Gastroesophageal sphincter (tissue), 4 donors: Measurements from ENCODE around the gene BBOF1. TPM values are rescaled to one million over a fixed set of nuclear protein-coding genes. Genes with fewer than 3 reads are reported as not detected.
A peak's percentile ranks its signal among the peaks of the same experiment; 100 is the strongest.
"Not testable (repeated sequence)": the region's sequence is repeated elsewhere in the genome, so short reads cannot be mapped to it uniquely, and the experiment has no call there.

Source experiments
- ATAC-seq: fragments of 150-250 bp; one replicate; pipeline ENCODE4 v1.9.1; 2016; ENCODE audit warnings: mild to moderate bottlenecking, moderate library complexity
- H3K27ac ChIP-seq, 4 donors: fragments of 200-600 bp; sonication (generic) in 3 of 4; 1 replicate in 3 of 4; 2 replicates in 1 of 4; pipeline ENCODE4 v1.5.1; 2016 to 2019
- H3K27me3 ChIP-seq: fragments of 200-600 bp; sonication (generic); one replicate; pipeline ENCODE4 v1.5.1; 2019
- H3K36me3 ChIP-seq, 2 donors: fragments of 200-600 bp; sonication (generic); one replicate each; pipeline ENCODE4 v1.5.1; 2019; ENCODE audit warnings: control low read depth in 1 of 2
- H3K4me1 ChIP-seq, 3 donors: fragments of 200-600 bp; sonication (generic); 1 replicate in 2 of 3; 2 replicates in 1 of 3; pipeline ENCODE4 v1.5.1; 2016 to 2019; ENCODE audit warnings: control low read depth in 2 of 3
- H3K4me3 ChIP-seq, 2 donors: fragments of 200-600 bp; sonication (generic); one replicate each; pipeline ENCODE4 v1.5.1; 2019; ENCODE audit warnings: mild to moderate bottlenecking in 1 of 2, moderate library complexity in 1 of 2
- H3K9me3 ChIP-seq, 3 donors: fragments of 200-600 bp; sonication (generic); one replicate each; pipeline ENCODE4 v1.5.1; 2017 to 2019; ENCODE audit warnings: control low read depth in 2 of 3
- WGBS, 2 donors: methylation state at CpG; one replicate each; pipeline ENCODE4 v1.1.5; 2018; ENCODE audit warnings: low coverage in 1 of 2; 5-methylcytosine and 5-hydroxymethylcytosine counted together
- small RNA-seq, 4 donors: library from RNA; depleted of rRNA; stranded (forward); fragments of <200 nt; gene quantifications; one replicate each; pipeline ENCODE3, GENCODE V24; 2016
- total RNA-seq, 4 donors: library from RNA; depleted of rRNA; stranded (reverse); fragments of >200 nt; gene quantifications; one replicate each; pipeline ENCODE4 v1.1.0, GENCODE V29; 2016
- TF ChIP-seq, protein P1 (sequence below), 4 experiments: fragments of 200-600 bp in 2 of 4; fragments of 450-650 bp in 2 of 4; sonication (generic) in 1 of 4; IDR thresholded peaks; one replicate each; pipeline ENCODE4 v1.5.1; 2017 to 2019; ENCODE audit warnings: antibody characterized with exemption in 4 of 4, mild to moderate bottlenecking in 2 of 4, moderate library complexity in 2 of 4

BBOF1 gene
- total RNA-seq, 4 donors from 2014 or later: 7.3 to 12.4 (median 10.5) TPM

GRCh38 chr14:74111395-74112216, 92.5 kb downstream of the BBOF1 start:
- not testable (repeated sequence) for ATAC-seq, H3K9me3 ChIP-seq, H3K27me3 ChIP-seq, H3K27ac ChIP-seq, H3K4me1 ChIP-seq, H3K4me3 ChIP-seq
- WGBS, 2 donors: 87 to 92% methylated on average over 5 to 6 of the region's 13 CpGs
- peaks cover 0 to 64% of the 10 kb centered on the region in 2 donors for H3K36me3 ChIP-seq
- TF ChIP-seq, protein P1, sequence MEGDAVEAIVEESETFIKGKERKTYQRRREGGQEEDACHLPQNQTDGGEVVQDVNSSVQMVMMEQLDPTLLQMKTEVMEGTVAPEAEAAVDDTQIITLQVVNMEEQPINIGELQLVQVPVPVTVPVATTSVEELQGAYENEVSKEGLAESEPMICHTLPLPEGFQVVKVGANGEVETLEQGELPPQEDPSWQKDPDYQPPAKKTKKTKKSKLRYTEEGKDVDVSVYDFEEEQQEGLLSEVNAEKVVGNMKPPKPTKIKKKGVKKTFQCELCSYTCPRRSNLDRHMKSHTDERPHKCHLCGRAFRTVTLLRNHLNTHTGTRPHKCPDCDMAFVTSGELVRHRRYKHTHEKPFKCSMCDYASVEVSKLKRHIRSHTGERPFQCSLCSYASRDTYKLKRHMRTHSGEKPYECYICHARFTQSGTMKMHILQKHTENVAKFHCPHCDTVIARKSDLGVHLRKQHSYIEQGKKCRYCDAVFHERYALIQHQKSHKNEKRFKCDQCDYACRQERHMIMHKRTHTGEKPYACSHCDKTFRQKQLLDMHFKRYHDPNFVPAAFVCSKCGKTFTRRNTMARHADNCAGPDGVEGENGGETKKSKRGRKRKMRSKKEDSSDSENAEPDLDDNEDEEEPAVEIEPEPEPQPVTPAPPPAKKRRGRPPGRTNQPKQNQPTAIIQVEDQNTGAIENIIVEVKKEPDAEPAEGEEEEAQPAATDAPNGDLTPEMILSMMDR (IDR thresholded peaks at IDR 0.05): peak; percentile 16 to 54 (median 42)

Small RNA genes within 50 kb of the gene (small RNA-seq; reads per million reads assigned to genes)
- gene AC005480.2: 0 reads per million in 4 donors

Other genes starting within 250 kb of the BBOF1 start
- 10 to 100 TPM in 1 of 4 donors, 1 to 10 TPM in 3; 3.3 to 34.6 (median 5.4) TPM for gene PTGR2, start 167.5 kb upstream of the BBOF1 start, total RNA-seq
- 10 to 100 TPM; 41.7 to 62.3 (median 52.5) TPM for gene ZNF410, start 132.5 kb upstream of the BBOF1 start, total RNA-seq
- 1 to 10 TPM; 3.4 to 6.2 (median 4.0) TPM for gene FAM161B, start 69.3 kb upstream of the BBOF1 start, total RNA-seq
- gene COQ6, start 69.0 kb upstream of the BBOF1 start, total RNA-seq: 10 to 100 TPM; 28.8 to 41.1 (median 39.0) TPM
- 1 to 10 TPM; 5.9 to 7.1 (median 6.4) TPM for gene ENTPD5, start 61 bp upstream of the BBOF1 start, total RNA-seq
- gene ALDH6A1, start 65.1 kb downstream of the BBOF1 start, total RNA-seq: 10 to 100 TPM; 47.9 to 70.5 (median 61.3) TPM
- 10 to 100 TPM in 2 of 4 donors, 1 to 10 TPM in 2; 8.1 to 15.9 (median 9.9) TPM for gene LIN52, start 65.6 kb downstream of the BBOF1 start, total RNA-seq
- not detected for gene VSX2, start 220.1 kb downstream of the BBOF1 start, total RNA-seq